Gastroesophageal sphincter (tissue), 4 donors: ENCODE data around the gene UBE4A. TPM values are rescaled to one million over a fixed set of nuclear protein-coding genes. Genes with fewer than 3 reads are reported as not detected.
"Not testable (repeated sequence)": the region's sequence is repeated elsewhere in the genome, so short reads cannot be mapped to it uniquely, and the experiment has no call there.

ENCODE experiments used
- ATAC-seq: fragments of 150-250 bp; one replicate; pipeline ENCODE4 v1.9.1; 2016; ENCODE audit warnings: mild to moderate bottlenecking, moderate library complexity
- H3K27ac ChIP-seq, 4 donors: fragments of 200-600 bp; sonication (generic) in 3 of 4; 1 replicate in 3 of 4; 2 replicates in 1 of 4; pipeline ENCODE4 v1.5.1; 2016 to 2019
- H3K27me3 ChIP-seq: fragments of 200-600 bp; sonication (generic); one replicate; pipeline ENCODE4 v1.5.1; 2019
- H3K36me3 ChIP-seq, 2 donors: fragments of 200-600 bp; sonication (generic); one replicate each; pipeline ENCODE4 v1.5.1; 2019; ENCODE audit warnings: control low read depth in 1 of 2
- H3K4me1 ChIP-seq, 3 donors: fragments of 200-600 bp; sonication (generic); 1 replicate in 2 of 3; 2 replicates in 1 of 3; pipeline ENCODE4 v1.5.1; 2016 to 2019; ENCODE audit warnings: control low read depth in 2 of 3
- H3K4me3 ChIP-seq, 2 donors: fragments of 200-600 bp; sonication (generic); one replicate each; pipeline ENCODE4 v1.5.1; 2019; ENCODE audit warnings: mild to moderate bottlenecking in 1 of 2, moderate library complexity in 1 of 2
- H3K9me3 ChIP-seq, 3 donors: fragments of 200-600 bp; sonication (generic); one replicate each; pipeline ENCODE4 v1.5.1; 2017 to 2019; ENCODE audit warnings: control low read depth in 2 of 3
- CTCF ChIP-seq, 4 experiments: fragments of 200-600 bp in 2 of 4; fragments of 450-650 bp in 2 of 4; sonication (generic) in 1 of 4; IDR thresholded peaks; one replicate each; pipeline ENCODE4 v1.5.1; 2017 to 2019; ENCODE audit warnings: antibody characterized with exemption in 4 of 4, mild to moderate bottlenecking in 2 of 4, moderate library complexity in 2 of 4
- EP300 ChIP-seq: sonication (generic); formaldehyde crosslinking; IDR thresholded peaks from one replicate; pipeline ENCODE4 v1.6.1; 2017; ENCODE audit warnings: antibody characterized with exemption, mild to moderate bottlenecking
- POLR2A ChIP-seq, 2 donors: fragments of 450-650 bp; IDR thresholded peaks; one replicate each; pipeline ENCODE4 v1.6.1; 2017; ENCODE audit warnings: antibody characterized with exemption in 2 of 2, mild to moderate bottlenecking in 2 of 2, moderate library complexity in 1 of 2
- POLR2AphosphoS5 ChIP-seq: sonication (generic); formaldehyde crosslinking; IDR thresholded peaks from one replicate; pipeline ENCODE4 v1.6.1; 2017; ENCODE audit warnings: antibody characterized with exemption
- WGBS, 2 donors: methylation state at CpG; one replicate each; pipeline ENCODE4 v1.1.5; 2018; ENCODE audit warnings: low coverage in 1 of 2; 5-methylcytosine and 5-hydroxymethylcytosine counted together
- total RNA-seq, 4 donors: library from RNA; depleted of rRNA; stranded (reverse); fragments of >200 nt; gene quantifications; one replicate each; pipeline ENCODE4 v1.1.0, GENCODE V29; 2016

Gene UBE4A
- total RNA-seq, 4 donors from 2014 or later = 37.3 to 44.6 (median 42.8) TPM

GRCh38 chr11:118412921-118413320 is 53.5 kb downstream of the UBE4A start:
- no peaks in the 10 kb centered on the region for H3K9me3 ChIP-seq
- H3K4me1 ChIP-seq = peaks cover 0 to 10% (median 0%) of the 10 kb centered on the region in 3 donors
- no peak overlapping the region for H3K27ac ChIP-seq
- 73 to 88% methylated on average over 1 of the region's 1 CpG for WGBS, 2 donors
- ATAC-seq = no peak
- peaks cover 0 to 40% of the 10 kb centered on the region in 2 donors for H3K36me3 ChIP-seq
- no peaks in the 10 kb centered on the region for H3K27me3 ChIP-seq
- H3K4me3 ChIP-seq = no peak overlapping the region
- TF ChIP-seq POLR2AphosphoS5 = no peak
- TF ChIP-seq POLR2A (IDR thresholded peaks at IDR 0.05) = no peak

GRCh38 chr11:118415062-118415738 is 55.8 kb downstream of the UBE4A start:
- Histone ChIP-seq H3K9me3 (no peaks in the 10 kb centered on the region), H3K4me1 (peaks cover 0 to 10% (median 0%) of the 10 kb centered on the region in 3 donors), H3K4me3 (no peak overlapping the region), H3K27ac (no peak overlapping the region), H3K36me3 (peaks cover 0 to 20% of the 10 kb centered on the region in 2 donors), H3K27me3 (no peaks in the 10 kb centered on the region)
- WGBS, 2 donors = 79 to 80% methylated on average over 8 of the region's 8 CpGs
- ATAC-seq = no peak
- no peak for TF ChIP-seq EP300
- no peak for TF ChIP-seq CTCF (IDR thresholded peaks at IDR 0.05)
- TF ChIP-seq POLR2AphosphoS5 = no peak
- TF ChIP-seq POLR2A (IDR thresholded peaks at IDR 0.05) = no peak

GRCh38 chr11:118415739-118416068 is 56.3 kb downstream of the UBE4A start:
- Histone ChIP-seq H3K27me3 (no peaks in the 10 kb centered on the region), H3K27ac (no peak overlapping the region), H3K4me1 (peaks cover 0 to 10% (median 0%) of the 10 kb centered on the region in 3 donors), H3K4me3 (no peak overlapping the region), H3K9me3 (no peaks in the 10 kb centered on the region), H3K36me3 (peaks cover 0 to 15% of the 10 kb centered on the region in 2 donors)
- ATAC-seq = peak; percentile 76
- TF ChIP-seq CTCF (IDR thresholded peaks at IDR 0.05) = no peak
- no peak for TF ChIP-seq POLR2AphosphoS5
- TF ChIP-seq POLR2A (IDR thresholded peaks at IDR 0.05) = no peak
- no peak for TF ChIP-seq EP300

- H3K9me3 ChIP-seq, H3K4me1 ChIP-seq, H3K27ac ChIP-seq, H3K4me3 ChIP-seq, ATAC-seq, H3K27me3 ChIP-seq: not testable (repeated sequence)
- peaks cover 0 to 15% of the 10 kb centered on the region in 2 donors for H3K36me3 ChIP-seq
Observed at GRCh38 chr11:118416900-118417299, 57.5 kb downstream of the UBE4A start.

- no peak for ATAC-seq
- Histone ChIP-seq H3K27me3 (no peaks in the 10 kb centered on the region), H3K4me3 (no peak overlapping the region), H3K36me3 (peaks cover 0 to 15% of the 10 kb centered on the region in 2 donors), H3K27ac (no peak overlapping the region), H3K9me3 (no peaks in the 10 kb centered on the region), H3K4me1 (peaks cover 0 to 10% (median 0%) of the 10 kb centered on the region in 3 donors)
- WGBS, 2 donors = 72 to 89% methylated on average over 2 to 4 of the region's 4 CpGs
- TF ChIP-seq POLR2AphosphoS5 = no peak
- TF ChIP-seq CTCF (IDR thresholded peaks at IDR 0.05) = no peak
- TF ChIP-seq EP300 = no peak
- no peak for TF ChIP-seq POLR2A (IDR thresholded peaks at IDR 0.05)
Observed at GRCh38 chr11:118417801-118418200, 58.4 kb downstream of the UBE4A start.

GRCh38 chr11:118418766-118419165 is 59.4 kb downstream of the UBE4A start:
- Histone ChIP-seq H3K9me3 (no peaks in the 10 kb centered on the region), H3K36me3 (peaks cover 0 to 12% of the 10 kb centered on the region in 2 donors), H3K4me3 (no peak overlapping the region), H3K27ac (no peak overlapping the region), H3K27me3 (no peaks in the 10 kb centered on the region), H3K4me1 (peaks cover 0 to 10% (median 0%) of the 10 kb centered on the region in 3 donors)
- TF ChIP-seq EP300 (no peak), POLR2A (IDR thresholded peaks at IDR 0.05) (no peak), POLR2AphosphoS5 (no peak), CTCF (IDR thresholded peaks at IDR 0.05) (no peak)
- 84 to 88% methylated on average over 5 of the region's 5 CpGs for WGBS, 2 donors
- no peak for ATAC-seq
